Forelimb muscle (tissue), 1 donor: ENCODE measurements around the gene KRTAP10-12. TPM values are rescaled to one million over a fixed set of nuclear protein-coding genes. Genes with fewer than 3 reads are reported as not detected.

Source experiments
- DNase-seq: peaks from one replicate; pipeline ENCODE4 v3.0.0-alpha.2; 2013; ENCODE audit warnings: low read depth
- polyA plus RNA-seq: library from polyadenylated mRNA; unstranded; fragments of 120-200 nt; gene quantifications from one replicate; pipeline ENCODE4 v1.2.1, GENCODE V29; 2013; ENCODE audit not compliant: insufficient read length

KRTAP10-12 gene
- polyA plus RNA-seq, 1 donor = not detected

- no peak for DNase-seq
Observed at GRCh38 chr21:44697811-44698734, 1.1 kb downstream of the KRTAP10-12 start.

- no peak for DNase-seq
Observed at GRCh38 chr21:44699502-44700001, 2.6 kb downstream of the KRTAP10-12 start.

- DNase-seq = no peak
Observed at GRCh38 chr21:44700101-44701022, 3.4 kb downstream of the KRTAP10-12 start.

- no peak for DNase-seq
Observed at GRCh38 chr21:44701023-44701400, 4.0 kb downstream of the KRTAP10-12 start.

GRCh38 chr21:44701541-44701940 is 4.6 kb downstream of the KRTAP10-12 start:
- DNase-seq = no peak

- DNase-seq = no peak
Observed at GRCh38 chr21:44702111-44702972, 5.4 kb downstream of the KRTAP10-12 start.

- no peak for DNase-seq
Observed at GRCh38 chr21:44702973-44703730, 6.2 kb downstream of the KRTAP10-12 start.

- DNase-seq = no peak
Observed at GRCh38 chr21:44703731-44704635, 7.0 kb downstream of the KRTAP10-12 start.

- no peak for DNase-seq
Observed at GRCh38 chr21:44704636-44705001, 7.6 kb downstream of the KRTAP10-12 start.

- DNase-seq = no peak
Observed at GRCh38 chr21:44706026-44706705, 9.2 kb downstream of the KRTAP10-12 start.

- DNase-seq = no peak
Observed at GRCh38 chr21:44706706-44707581, 10.0 kb downstream of the KRTAP10-12 start.

GRCh38 chr21:44708213-44708865 is 11.4 kb downstream of the KRTAP10-12 start:
- no peak for DNase-seq

GRCh38 chr21:44708866-44709425 is 12.0 kb downstream of the KRTAP10-12 start:
- DNase-seq = no peak

GRCh38 chr21:44709426-44710293 is 12.7 kb downstream of the KRTAP10-12 start:
- no peak for DNase-seq

GRCh38 chr21:44710294-44710665 is 13.3 kb downstream of the KRTAP10-12 start:
- no peak for DNase-seq

GRCh38 chr21:44710756-44711326 is 13.9 kb downstream of the KRTAP10-12 start:
- DNase-seq = no peak
